ENCODE data around the gene AMFR. TPM values are rescaled to one million over a fixed set of nuclear protein-coding genes. Genes with fewer than 3 reads are reported as not detected.

AMFR gene
- total RNA-seq, 3 donors from 2014 or later (not counting 1 experiment from before 2014, with no cell fraction given) = 58.4 to 87.1 (median 71.7) TPM

- Mint-ChIP-seq H3K36me3 (no peaks in the 10 kb centered on the region), H3K4me3 (no peak overlapping the region), H3K27ac (no peak overlapping the region), H3K9me3 (no peaks in the 10 kb centered on the region), H3K4me1 (no peaks in the 10 kb centered on the region), H3K27me3 (ENCODE audit: low read depth in 2 of 2) (no peaks in the 10 kb centered on the region)
- ATAC-seq (no peak), DNase-seq (no peak)
- TF ChIP-seq CTCF (IDR thresholded peaks at IDR 0.05) = no peak
- Histone ChIP-seq H3K4me1 (ENCODE audit: control insufficient read depth, insufficient read depth, low read length) (no peaks in the 10 kb centered on the region), H3K27me3 (ENCODE audit: control insufficient read depth, insufficient read depth, low read length) (no peaks in the 10 kb centered on the region), H3K27ac (ENCODE audit: low read length) (no peak overlapping the region), H3K9me3 (ENCODE audit: control insufficient read depth, insufficient read depth, low read length) (no peaks in the 10 kb centered on the region), H3K4me3 (ENCODE audit: low read length) (no peak overlapping the region), H3K36me3 (ENCODE audit: control insufficient read depth, insufficient read depth, low read length) (no peaks in the 10 kb centered on the region)
- intact Hi-C loops (cut with micrococcal nuclease) = no loop called here
- 84% methylated on average over 22 of the region's 22 CpGs for WGBS (ENCODE audit: insufficient coverage)
Observed at GRCh38 chr16:56350491-56351405, 74.6 kb downstream of the AMFR start.

GRCh38 chr16:56349711-56350161 lies 75.6 kb downstream of the AMFR start:
- Mint-ChIP-seq H3K27ac (no peak overlapping the region), H3K9me3 (no peaks in the 10 kb centered on the region), H3K4me3 (no peak overlapping the region), H3K36me3 (no peaks in the 10 kb centered on the region), H3K27me3 (ENCODE audit: low read depth in 2 of 2) (no peaks in the 10 kb centered on the region), H3K4me1 (no peaks in the 10 kb centered on the region)
- DNase-seq (no peak), ATAC-seq (no peak)
- intact Hi-C loops (cut with micrococcal nuclease) = no loop called here
- Histone ChIP-seq H3K27ac (ENCODE audit: low read length) (no peak overlapping the region), H3K4me1 (ENCODE audit: control insufficient read depth, insufficient read depth, low read length) (no peaks in the 10 kb centered on the region), H3K4me3 (ENCODE audit: low read length) (no peak overlapping the region), H3K27me3 (ENCODE audit: control insufficient read depth, insufficient read depth, low read length) (no peaks in the 10 kb centered on the region), H3K36me3 (ENCODE audit: control insufficient read depth, insufficient read depth, low read length) (no peaks in the 10 kb centered on the region), H3K9me3 (ENCODE audit: control insufficient read depth, insufficient read depth, low read length) (no peaks in the 10 kb centered on the region)
- 95% methylated on average over 16 of the region's 16 CpGs for WGBS (ENCODE audit: insufficient coverage)
- no peak for TF ChIP-seq CTCF (IDR thresholded peaks at IDR 0.05)

- Histone ChIP-seq H3K4me1 (ENCODE audit: control insufficient read depth, insufficient read depth, low read length) (no peaks in the 10 kb centered on the region), H3K9me3 (ENCODE audit: control insufficient read depth, insufficient read depth, low read length) (no peaks in the 10 kb centered on the region), H3K36me3 (ENCODE audit: control insufficient read depth, insufficient read depth, low read length) (no peaks in the 10 kb centered on the region), H3K27ac (ENCODE audit: low read length) (no peak overlapping the region), H3K4me3 (ENCODE audit: low read length) (no peak overlapping the region), H3K27me3 (ENCODE audit: control insufficient read depth, insufficient read depth, low read length) (no peaks in the 10 kb centered on the region)
- no peak for DNase-seq
- TF ChIP-seq CTCF (IDR thresholded peaks at IDR 0.05) = no peak
- ATAC-seq = no peak
- no peaks in the 10 kb centered on the region for H3K27me3 Mint-ChIP-seq (ENCODE audit: low read depth in 2 of 2)
- no peaks in the 10 kb centered on the region for H3K36me3 Mint-ChIP-seq
- no peak overlapping the region for H3K27ac Mint-ChIP-seq
- H3K4me1 Mint-ChIP-seq = no peaks in the 10 kb centered on the region
- H3K9me3 Mint-ChIP-seq = no peaks in the 10 kb centered on the region
- intact Hi-C loops (cut with micrococcal nuclease) = no loop called here
- H3K4me3 Mint-ChIP-seq = no peak overlapping the region
- no CpG with 5 or more reads among the region's 2 CpGs for whole genome bisulfite sequencing (ENCODE audit: insufficient coverage)
Observed at GRCh38 chr16:56349086-56349415, 76.3 kb downstream of the AMFR start.
